GM19193 (cell line): ENCODE results near the gene EDRF1.

Experiments
- POLR2A ChIP-seq: IDR thresholded peaks from 4 replicates; pipeline ENCODE4 v1.6.1; 2011; ENCODE audit not compliant: insufficient read depth, insufficient read length; ENCODE audit errors: extremely low read depth

EDRF1 gene

DNA sequence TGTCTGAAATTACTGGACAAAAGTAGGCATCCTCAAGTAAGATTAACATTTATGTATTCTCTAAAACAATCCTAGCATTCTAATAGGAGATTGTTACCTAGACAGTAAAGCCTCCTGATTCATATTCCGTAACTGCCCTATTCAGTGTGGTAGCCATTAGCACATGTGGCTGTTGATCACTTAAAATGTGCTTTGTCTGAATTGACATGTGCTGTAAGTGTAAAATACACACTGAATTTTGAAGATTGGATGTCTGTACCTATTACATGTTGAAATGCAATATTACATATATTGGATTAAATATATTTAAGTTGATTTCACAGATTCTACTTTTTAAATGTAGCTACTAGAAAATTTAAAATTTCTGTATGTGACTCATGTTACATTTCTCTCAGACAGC lies 14.6 kb downstream of the EDRF1 start:
- no peak for TF ChIP-seq POLR2A

DNA sequence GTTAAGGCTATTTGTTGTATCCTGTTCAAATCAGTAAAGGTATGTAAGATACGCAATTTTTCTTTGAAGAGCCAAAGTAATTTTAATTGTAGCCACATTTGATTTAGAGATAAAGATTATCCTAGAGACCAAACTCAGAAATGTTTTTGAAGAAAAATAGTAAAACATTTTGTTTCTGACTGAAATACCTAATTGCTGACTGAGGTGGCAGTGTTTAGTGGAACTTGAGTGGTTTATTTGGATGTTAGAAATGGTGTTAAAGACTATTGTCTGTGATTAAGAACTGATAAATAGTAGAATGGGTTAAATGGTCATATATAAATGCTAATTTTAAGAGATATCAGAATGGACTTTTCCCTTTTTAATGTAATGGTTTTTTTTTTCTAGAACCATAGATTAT lies 15.3 kb downstream of the EDRF1 start:
- TF ChIP-seq POLR2A: no peak

DNA sequence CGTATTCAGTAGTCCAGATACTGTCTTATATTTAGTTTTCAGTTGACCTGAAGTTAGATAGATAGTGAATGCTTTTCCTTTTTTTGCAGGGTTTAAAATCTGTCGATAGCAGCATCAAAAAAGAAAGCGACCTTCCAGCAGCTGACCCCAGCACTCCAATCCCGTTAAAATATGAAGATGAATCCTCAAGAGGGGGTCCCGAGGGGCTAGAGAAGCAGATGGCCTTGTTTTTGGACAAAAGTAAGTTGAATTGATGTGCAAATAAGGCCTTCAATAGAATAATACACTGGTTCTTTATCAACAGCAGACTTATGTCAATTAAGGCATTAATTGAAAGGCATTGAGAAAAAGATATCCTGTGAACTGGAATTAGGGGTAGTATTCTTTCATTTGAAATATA lies 18.7 kb downstream of the EDRF1 start:
- no peak for TF ChIP-seq POLR2A

DNA sequence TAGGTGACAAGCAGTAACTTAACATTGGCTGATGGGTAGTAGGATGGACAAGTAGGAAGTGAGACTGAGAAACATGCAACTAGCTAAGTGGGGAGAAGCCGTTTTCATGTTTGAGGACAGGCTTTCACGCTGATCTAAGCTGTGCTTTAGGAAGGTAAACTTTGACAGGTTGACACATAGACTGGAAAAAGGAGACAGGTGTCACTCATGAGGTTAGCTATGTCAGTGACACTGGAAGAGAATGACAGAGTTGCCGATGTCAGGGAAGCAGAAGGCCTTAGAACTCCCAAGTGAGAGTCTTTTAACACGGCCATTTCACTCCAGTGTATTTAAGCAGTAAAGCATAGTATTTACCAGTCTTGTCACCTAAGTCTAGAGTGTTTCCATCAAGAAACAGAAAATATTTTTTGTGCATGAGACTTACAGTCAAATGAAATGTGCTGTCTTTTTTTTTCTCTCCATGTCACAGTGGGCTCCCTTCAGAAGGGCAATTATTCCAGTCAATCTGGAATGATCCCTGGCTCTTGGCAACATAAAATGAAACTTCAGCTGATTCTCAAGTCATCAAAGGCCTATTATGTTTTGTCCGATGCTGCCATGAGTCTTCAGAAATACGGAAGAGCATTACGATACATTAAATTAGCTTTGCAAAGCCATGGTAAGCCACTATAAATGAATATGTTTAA lies 20.6 kb downstream of the EDRF1 start:
- TF ChIP-seq POLR2A: no peak

DNA sequence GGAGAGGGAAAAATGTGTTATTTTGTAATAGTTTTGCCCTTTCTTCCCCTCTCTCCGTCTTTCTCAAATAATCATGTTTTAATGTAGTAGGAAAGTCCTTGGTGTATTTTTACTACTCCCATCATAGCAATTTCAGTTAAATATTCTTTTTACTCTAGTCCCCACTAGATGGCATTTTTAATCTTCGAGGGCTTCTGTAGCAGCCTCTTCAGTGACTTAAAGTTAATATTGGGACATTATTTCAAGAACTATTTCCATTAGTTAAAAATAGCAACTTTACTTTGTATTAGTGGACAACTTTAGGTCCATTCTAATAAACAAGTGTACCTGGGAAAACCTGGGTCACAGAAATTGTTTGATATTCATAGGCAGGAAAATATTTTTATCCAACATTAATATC lies 23.0 kb downstream of the EDRF1 start:
- no peak for TF ChIP-seq POLR2A

DNA sequence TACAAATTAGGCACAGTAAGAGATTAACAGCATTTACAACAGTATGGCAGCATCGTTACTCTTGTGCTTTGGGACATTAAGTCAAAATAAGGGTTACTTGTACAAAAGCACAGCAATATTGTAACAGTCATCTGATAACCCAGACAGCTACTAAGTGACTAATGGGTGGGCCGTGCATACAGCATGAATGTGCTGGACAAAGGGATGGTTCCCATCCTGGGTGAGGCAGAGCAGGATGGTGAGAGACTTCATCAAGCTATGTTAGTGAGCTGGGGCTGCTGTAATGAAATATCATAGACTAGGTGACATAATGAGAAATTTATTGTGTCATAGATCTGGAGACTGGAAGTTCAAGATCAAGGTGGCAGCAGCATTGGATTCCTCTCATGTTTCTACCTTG lies 25.4 kb downstream of the EDRF1 start:
- no peak for TF ChIP-seq POLR2A

DNA sequence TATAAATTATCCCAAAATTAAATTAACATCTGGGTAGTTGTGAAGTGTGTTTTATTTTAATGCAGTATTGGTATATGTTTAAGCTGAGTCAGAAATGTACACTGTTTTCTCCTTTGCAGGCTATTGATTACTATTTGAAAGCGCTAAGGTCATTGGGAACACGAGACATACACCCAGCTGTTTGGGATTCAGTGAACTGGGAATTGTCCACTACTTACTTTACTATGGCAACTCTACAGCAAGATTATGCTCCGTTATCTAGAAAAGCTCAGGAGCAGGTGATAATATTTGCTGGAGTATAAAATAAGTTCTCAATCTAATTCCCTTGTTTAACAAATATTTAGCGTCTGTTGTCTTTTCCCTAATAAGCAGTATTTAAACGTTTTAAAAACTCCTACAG lies 27.9 kb downstream of the EDRF1 start:
- TF ChIP-seq POLR2A: no peak

DNA sequence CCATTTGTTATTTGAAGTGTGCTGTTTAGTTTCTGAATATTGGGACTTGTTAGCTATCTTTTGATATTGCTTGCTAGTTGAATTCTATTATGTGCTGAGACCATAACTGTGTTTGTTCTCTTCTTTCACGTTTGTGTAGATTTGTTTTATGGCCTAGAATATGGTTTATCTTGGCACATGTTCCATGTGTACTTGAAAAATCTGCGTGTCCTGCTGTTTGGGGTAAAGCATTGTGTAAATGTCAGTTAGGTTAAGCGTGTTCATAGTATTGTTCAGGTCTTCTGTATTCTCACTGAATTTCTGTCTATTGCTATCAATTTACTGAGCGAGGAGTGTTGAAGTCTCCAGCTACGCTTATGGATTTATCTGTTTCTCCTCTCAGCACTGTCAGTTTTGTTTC lies 36.7 kb downstream of the EDRF1 start:
- no peak for TF ChIP-seq POLR2A

DNA sequence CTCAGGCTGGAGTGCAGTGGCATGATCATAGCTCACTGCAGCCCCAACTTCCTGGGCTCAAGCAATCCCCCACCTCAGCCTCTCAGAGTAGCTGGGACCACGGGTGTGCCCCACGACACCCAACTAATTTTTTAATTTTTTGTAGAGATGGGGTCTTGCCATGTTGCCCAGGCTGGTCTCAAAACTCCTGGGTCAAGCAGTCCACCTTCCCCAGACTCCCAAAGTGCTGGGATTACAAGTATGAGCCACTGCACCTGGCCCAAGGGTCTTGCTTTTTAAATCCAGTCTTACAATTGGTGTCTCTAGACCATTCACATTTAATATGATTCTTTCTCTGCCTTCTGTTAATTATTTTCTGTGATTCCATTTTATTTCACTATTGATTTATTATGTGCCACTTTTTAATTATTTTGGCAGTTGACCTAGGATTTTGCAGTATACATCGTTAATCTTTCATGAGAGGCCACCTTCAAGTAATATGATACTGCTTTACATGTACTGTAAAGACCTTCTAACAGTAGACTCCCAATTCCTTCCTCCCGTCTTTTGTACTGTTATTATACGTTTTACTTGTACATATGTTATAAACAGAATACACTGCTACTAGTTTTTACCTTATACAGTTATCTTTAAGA lies 37.5 kb downstream of the EDRF1 start:
- TF ChIP-seq POLR2A: no peak

DNA sequence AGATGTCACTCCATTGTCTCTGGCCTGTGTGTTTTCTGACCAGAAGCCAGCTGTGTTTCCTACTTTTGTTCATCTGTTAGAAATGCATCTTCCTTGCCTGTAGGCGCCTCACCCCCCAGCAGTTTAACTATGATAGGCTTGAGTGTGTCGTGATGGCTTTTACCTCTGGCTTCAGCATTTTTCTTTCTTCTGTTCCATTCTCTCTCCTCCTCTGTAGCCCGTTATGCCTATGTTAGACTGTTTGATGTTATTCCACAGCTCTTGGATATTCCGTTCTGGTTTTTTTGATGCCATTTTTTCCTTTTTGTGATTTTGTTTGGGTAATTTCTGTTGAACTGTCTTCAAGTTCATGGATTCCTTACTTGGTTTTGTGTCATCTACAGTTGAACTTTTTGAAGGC lies 38.2 kb downstream of the EDRF1 start:
- no peak for TF ChIP-seq POLR2A

DNA sequence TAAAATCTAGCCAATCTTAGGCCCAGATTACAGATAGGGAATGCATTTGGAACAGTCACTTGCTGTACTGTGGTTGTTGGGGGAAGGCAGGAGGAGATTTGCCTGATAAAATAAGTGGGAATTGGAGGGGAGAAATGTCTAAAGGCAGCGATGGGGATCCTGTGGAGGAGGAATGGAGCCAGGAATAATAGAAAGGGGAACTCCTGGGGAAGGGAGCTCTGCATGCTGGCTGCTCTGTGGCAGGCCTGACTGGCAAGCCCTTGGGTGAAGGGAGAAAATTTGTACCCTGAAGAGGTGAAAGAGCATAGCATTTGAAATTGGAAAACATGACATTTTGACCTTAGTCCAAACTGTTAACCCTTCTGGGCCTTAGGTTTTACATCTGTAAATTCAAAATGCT lies 42.5 kb downstream of the EDRF1 start:
- no peak for TF ChIP-seq POLR2A

DNA sequence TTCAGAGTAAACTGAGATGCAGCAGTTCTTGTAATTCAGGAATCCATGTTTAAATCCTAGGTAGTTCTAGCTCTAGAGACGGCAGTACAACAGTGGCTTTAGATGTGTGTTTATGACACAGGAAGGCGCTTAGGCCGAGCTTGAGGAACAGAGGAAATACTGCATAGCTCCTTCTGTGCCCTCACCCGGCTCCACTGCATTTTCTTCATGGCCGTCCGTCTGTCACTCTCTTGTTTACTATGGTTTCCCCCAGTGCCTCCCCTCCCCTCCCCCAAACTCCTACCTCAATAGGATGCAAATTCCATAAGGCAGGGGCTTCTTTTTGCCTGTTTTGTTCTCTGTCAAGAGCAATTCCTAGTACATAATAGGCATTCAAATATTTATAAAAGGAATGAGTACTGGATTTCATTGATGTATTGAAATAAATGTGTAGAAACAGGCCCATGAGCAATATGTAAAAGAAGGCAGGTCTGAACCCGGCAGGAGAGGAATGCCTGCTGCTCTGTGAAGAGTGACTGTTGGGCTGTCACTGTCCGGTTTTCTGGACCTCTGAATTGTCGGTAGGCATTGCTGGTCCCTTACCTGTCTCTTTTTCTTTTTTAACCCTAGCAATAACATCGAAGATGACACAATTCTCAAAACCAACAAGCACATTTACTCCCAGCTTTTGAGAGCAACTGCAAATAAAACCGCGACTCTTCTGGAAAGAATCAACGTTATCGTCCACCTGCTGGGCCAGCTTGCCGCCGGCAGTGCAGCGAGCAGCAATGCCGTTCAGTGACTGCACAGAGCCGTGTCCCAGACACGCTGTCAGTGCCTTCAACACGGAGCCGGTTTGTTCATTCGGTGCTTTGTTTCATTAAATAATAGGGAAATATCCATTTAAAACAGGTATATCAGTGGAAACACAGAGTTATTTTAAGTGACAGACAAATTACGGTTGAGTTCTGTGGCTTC lies 43.5 kb downstream of the EDRF1 start:
- TF ChIP-seq POLR2A: no peak

DNA sequence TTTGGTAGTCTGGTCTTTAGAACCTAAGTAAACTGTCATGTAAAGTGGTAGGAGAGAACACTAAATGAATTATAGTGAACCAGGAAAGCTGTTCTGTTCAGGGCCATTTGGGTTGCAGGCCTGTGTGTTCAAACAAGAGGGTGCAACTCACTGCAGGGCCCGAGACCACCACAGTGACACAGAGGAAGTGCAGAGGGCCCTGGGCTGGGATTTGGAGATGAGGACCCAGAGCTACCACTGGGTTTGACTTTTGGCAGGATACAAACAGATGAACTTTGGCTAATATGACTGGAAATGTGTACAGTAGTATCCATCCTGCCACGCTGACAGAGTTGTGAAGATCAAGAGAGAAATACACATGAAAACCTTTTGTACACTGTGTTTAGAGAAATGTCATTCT lies 46.3 kb downstream of the EDRF1 start:
- TF ChIP-seq POLR2A: no peak

DNA sequence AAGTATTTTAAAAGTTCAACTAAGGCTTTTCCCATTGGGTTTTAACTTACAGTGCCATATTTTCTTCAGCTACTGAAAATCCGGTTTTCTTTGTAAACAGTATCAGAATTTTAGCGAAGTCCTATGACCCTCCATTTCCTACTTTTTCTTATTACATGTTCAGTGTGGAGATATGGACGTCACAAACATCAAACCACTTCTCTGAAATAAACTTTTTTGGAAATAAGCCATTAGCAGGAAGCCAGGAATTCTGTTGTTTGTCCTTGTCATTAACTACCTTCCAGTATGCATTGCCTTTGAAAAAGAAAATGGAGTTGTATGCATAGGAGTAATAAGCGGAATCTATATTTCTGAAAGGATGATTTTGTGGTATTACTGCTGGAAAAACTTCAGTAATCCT lies 47.0 kb downstream of the EDRF1 start:
- no peak for TF ChIP-seq POLR2A

DNA sequence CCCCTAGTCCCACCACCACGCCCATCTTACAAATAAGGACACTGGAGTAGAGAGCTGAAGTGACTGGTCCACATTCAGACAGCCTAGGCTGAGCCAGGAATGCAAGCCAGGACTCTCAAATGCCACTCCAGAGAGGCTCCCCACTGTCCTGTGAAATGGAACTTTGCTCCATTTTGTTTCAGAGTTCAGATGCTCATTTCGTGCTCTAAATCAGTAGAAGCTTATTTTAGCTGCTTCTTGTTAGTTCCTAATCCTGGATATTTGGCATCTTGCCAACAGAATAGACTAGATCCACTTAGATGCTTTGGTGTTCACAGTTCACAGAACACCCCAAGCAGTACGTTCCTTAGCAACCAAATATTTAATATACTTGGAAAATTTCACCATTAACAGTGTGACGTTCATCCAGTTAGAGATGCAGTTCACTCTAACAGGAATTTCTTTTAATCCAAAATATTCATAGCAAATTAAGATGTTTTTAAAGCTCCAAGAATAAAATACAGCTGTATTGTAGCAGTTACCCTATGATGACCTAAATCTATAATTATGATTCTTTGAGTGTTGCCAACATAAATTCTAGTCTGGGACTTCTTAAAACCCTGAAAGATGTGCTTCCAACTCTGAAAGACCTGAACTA lies 48.8 kb downstream of the EDRF1 start:
- no peak for TF ChIP-seq POLR2A
